SK-N-SH (cell line): ENCODE results near the gene ZNF683. TPM values are rescaled to one million over a fixed set of nuclear protein-coding genes. Genes with fewer than 3 reads are reported as not detected.

Source experiments
- CTCF ChIA-PET: fragments of 300-600, 350-600 bp; formaldehyde crosslinking; extraction: SDS; loops from one replicate; lab custom pipeline; 2021; lab: Yijun Ruan, JAX
- POLR2A ChIA-PET: fragments of 350-600 bp; sonication (Branson Sonifier 250); formaldehyde crosslinking; extraction: SDS; loops from one replicate; lab custom pipeline; 2020; ENCODE audit warnings: antibody characterized with exemption, inconsistent platforms; lab: Yijun Ruan, JAX
- DNase-seq: peaks from one replicate; pipeline ENCODE4 v3.0.0; 2012
- H2AFZ ChIP-seq: fragments of 200-600 bp; sonication (generic); 2 replicates; pipeline ENCODE4 v1.8.1; 2016; ENCODE audit warnings: antibody characterized with exemption, mild to moderate bottlenecking, low read depth
- H3F3A ChIP-seq: fragments of 200-600 bp; sonication (generic); replicated peaks from 2 replicates; pipeline ENCODE3; 2016; ENCODE audit warnings: antibody characterized with exemption, mild to moderate bottlenecking; ENCODE audit not compliant: insufficient read depth
- H3K27ac ChIP-seq, 2 experiments: fragments of 200-500 bp in 1 of 2; fragments of 200-600 bp in 1 of 2; sonication (Bioruptor generic) in 1 of 2; sonication (generic), shearing (Covaris generic) in 1 of 2; 2 replicates each; pipeline versions ENCODE4 v1.5.1 to v1.6.1; 2014 to 2016; ENCODE audit warnings: low read depth in 2 of 2, inconsistent platforms in 1 of 2, low read length in 1 of 2, mild to moderate bottlenecking in 1 of 2, mixed read lengths in 1 of 2
- H3K27me3 ChIP-seq: fragments of 200-600 bp; sonication (generic), shearing (Covaris generic); 2 replicates; pipeline ENCODE4 v1.6.1; 2016; ENCODE audit warnings: mixed run types; ENCODE audit not compliant: insufficient read depth
- H3K36me3 ChIP-seq, 2 experiments: fragments of 200-500 bp in 1 of 2; fragments of 200-600 bp in 1 of 2; sonication (Bioruptor generic) in 1 of 2; sonication (generic) in 1 of 2; replicated peaks in 1 of 2; 2 replicates each; pipeline versions ENCODE3 to v1.5.1; 2014 to 2016; ENCODE audit warnings: low read length in 1 of 2, mild to moderate bottlenecking in 1 of 2; ENCODE audit not compliant: insufficient read depth in 2 of 2, control insufficient read depth in 1 of 2
- H3K4me1 ChIP-seq, 2 experiments: fragments of 200-500 bp in 1 of 2; fragments of 200-600 bp in 1 of 2; sonication (Bioruptor generic) in 1 of 2; sonication (generic), shearing (Covaris generic) in 1 of 2; 2 replicates each; pipeline versions ENCODE4 v1.5.1 to v1.6.1; 2014 to 2016; ENCODE audit warnings: low read depth in 1 of 2, low read length in 1 of 2, mixed run types in 1 of 2; ENCODE audit not compliant: insufficient read depth in 2 of 2, control insufficient read depth in 1 of 2
- H3K4me2 ChIP-seq: fragments of 200-600 bp; sonication (generic), shearing (Covaris generic); 2 replicates; pipeline ENCODE4 v1.6.1; 2017; ENCODE audit warnings: mixed run types
- H3K4me3 ChIP-seq, 2 experiments: fragments of 200-500 bp in 1 of 2; fragments of 200-600 bp in 1 of 2; sonication (Bioruptor generic) in 1 of 2; sonication (generic), shearing (Covaris generic) in 1 of 2; 2 replicates each; pipeline versions ENCODE4 v1.5.1 to v1.8.1; 2014 to 2016; ENCODE audit warnings: low read depth in 2 of 2, inconsistent platforms in 1 of 2, low read length in 1 of 2, mild to moderate bottlenecking in 1 of 2, mixed read lengths in 1 of 2, moderate library complexity in 1 of 2
- H3K79me2 ChIP-seq: fragments of 200-600 bp; sonication (generic); 2 replicates; pipeline ENCODE4 v1.8.1; 2017; ENCODE audit warnings: mild to moderate bottlenecking; ENCODE audit not compliant: insufficient read depth
- H3K9ac ChIP-seq: fragments of 200-600 bp; sonication (generic); 2 replicates; pipeline ENCODE4 v1.6.1; 2017; ENCODE audit warnings: mixed run types
- H3K9me2 ChIP-seq: fragments of 200-600 bp; sonication (generic); 2 replicates; pipeline ENCODE4 v1.6.1; 2017; ENCODE audit warnings: mixed run types
- H3K9me3 ChIP-seq: fragments of 200-600 bp; sonication (generic); 2 replicates; pipeline ENCODE4 v1.6.1; 2017; ENCODE audit warnings: mixed run types, mild to moderate bottlenecking, moderate library complexity
- H4K20me1 ChIP-seq: fragments of 200-600 bp; sonication (generic); 2 replicates; pipeline ENCODE4 v1.6.1; 2017; ENCODE audit warnings: mild to moderate bottlenecking, mixed run types; ENCODE audit not compliant: insufficient read depth
- CHD2 ChIP-seq: fragments of 150-350 bp; IDR thresholded peaks from 2 replicates; pipeline ENCODE4 v1.6.1; 2018; ENCODE audit warnings: low read length; ENCODE audit not compliant: partially characterized antibody
- CTCF ChIP-seq: fragments of 200-600 bp; sonication (generic); IDR thresholded peaks from 2 replicates; pipeline ENCODE4 v1.6.1; 2017; ENCODE audit warnings: antibody characterized with exemption, mild to moderate bottlenecking, moderate library complexity
- EP300 ChIP-seq, 2 experiments: IDR thresholded peaks; 2 replicates each; pipeline versions ENCODE4 v1.4.0 to v1.6.1; 2012; ENCODE audit warnings: borderline replicate concordance in 1 of 2, low read depth in 1 of 2, low read length in 1 of 2
- FOSL2 ChIP-seq: IDR thresholded peaks from 2 replicates; pipeline ENCODE4 v1.4.0; 2012; ENCODE audit warnings: low read depth, mild to moderate bottlenecking, moderate library complexity, borderline replicate concordance
- GABPA ChIP-seq: IDR thresholded peaks from 2 replicates; pipeline ENCODE4 v1.4.0; 2012; ENCODE audit warnings: low read depth, mild to moderate bottlenecking
- MEF2A ChIP-seq: IDR thresholded peaks from 2 replicates; pipeline ENCODE4 v1.4.0; 2012; ENCODE audit warnings: low read depth, borderline replicate concordance
- NRF1 ChIP-seq: IDR thresholded peaks from 2 replicates; pipeline ENCODE4 v1.6.1; 2012; ENCODE audit warnings: low read depth, mild to moderate bottlenecking, low read length
- PBX3 ChIP-seq: IDR thresholded peaks from 2 replicates; pipeline ENCODE4; 2012
- RFX5 ChIP-seq: IDR thresholded peaks from 2 replicates; pipeline ENCODE4 v1.6.1; 2012; ENCODE audit warnings: mild to moderate bottlenecking, improper control_type of control experiment, low read length
- RXRA ChIP-seq: IDR thresholded peaks from 2 replicates; pipeline ENCODE4 v1.4.0; 2012; ENCODE audit warnings: low read depth, mild to moderate bottlenecking, borderline replicate concordance
- TCF12 ChIP-seq: IDR thresholded peaks from 2 replicates; pipeline ENCODE4 v1.4.0; 2012
- USF1 ChIP-seq: IDR thresholded peaks from 2 replicates; pipeline ENCODE4 v1.4.0; 2012; ENCODE audit warnings: low read depth, borderline replicate concordance
- WGBS: methylation state at CpG from one replicate; pipeline ENCODE4 v1.1.6; 2017; ENCODE audit warnings: low lambda C conversion rate; 5-methylcytosine and 5-hydroxymethylcytosine counted together
- polyA plus RNA-seq, 3 experiments: library from polyadenylated mRNA; depleted of rRNA; stranded (reverse); fragments of >200 nt; gene quantifications; 2 replicates each; pipeline ENCODE4 v1.2.3, GENCODE V29; 2012

Gene ZNF683
- polyA plus RNA-seq, 1 of the 3 experiments (the other 2 are of a cell fraction) = not detected

GRCh38 chr1:26378088-26378878, 5.7 kb upstream of the ZNF683 start (continued):
- TF ChIP-seq CTCF (no peak), USF1 (no peak), FOSL2 (peak; percentile 91), RXRA (no peak), EP300 (IDR thresholded peaks at IDR 0.05; ENCODE audit: borderline replicate concordance in 1 of 2, low read depth in 1 of 2, low read length in 1 of 2) (peak in 1 of 2 experiments; percentile 29; a peak in 2 of 4 replicates), NRF1 (no peak), RFX5 (no peak), PBX3 (peak; percentile 71)

- Histone ChIP-seq H3K9me3 (no peaks in the 10 kb centered on the region), H3F3A (peaks cover 14% of the 10 kb centered on the region), H3K79me2 (no peaks in the 10 kb centered on the region), H3K9me2 (no peaks in the 10 kb centered on the region), H4K20me1 (no peaks in the 10 kb centered on the region), H2AFZ (no peak overlapping the region), H3K27me3 (no peaks in the 10 kb centered on the region), H3K4me3 (no peak overlapping the region), H3K36me3 (no peaks in the 10 kb centered on the region), H3K4me1 (peaks cover 0 to 6% of the 10 kb centered on the region in 2 experiments; a peak in 2 of 4 replicates), H3K27ac (no peak overlapping the region), H3K4me2 (no peak overlapping the region), H3K9ac (no peak overlapping the region)
- CTCF ChIA-PET = interaction anchor here (1.3 to 7.5 kb wide), 3 partner anchors 13 to 96 kb away, joined by 3 to 89 read pairs (median 4); partner anchors contain the start of gene SH3BGRL3
- no peak for DNase-seq
- WGBS = 83% methylated on average over 4 of the region's 4 CpGs
- TF ChIP-seq CHD2 (no peak), FOSL2 (no peak), NRF1 (no peak), GABPA (no peak), MEF2A (no peak), TCF12 (no peak), PBX3 (no peak)
- POLR2A ChIA-PET = no interaction called here
These were observed 3.5 kb upstream of the ZNF683 start for GRCh38 chr1:26376050-26376449.
